ENCODE data around the gene C1orf50.

DNA sequence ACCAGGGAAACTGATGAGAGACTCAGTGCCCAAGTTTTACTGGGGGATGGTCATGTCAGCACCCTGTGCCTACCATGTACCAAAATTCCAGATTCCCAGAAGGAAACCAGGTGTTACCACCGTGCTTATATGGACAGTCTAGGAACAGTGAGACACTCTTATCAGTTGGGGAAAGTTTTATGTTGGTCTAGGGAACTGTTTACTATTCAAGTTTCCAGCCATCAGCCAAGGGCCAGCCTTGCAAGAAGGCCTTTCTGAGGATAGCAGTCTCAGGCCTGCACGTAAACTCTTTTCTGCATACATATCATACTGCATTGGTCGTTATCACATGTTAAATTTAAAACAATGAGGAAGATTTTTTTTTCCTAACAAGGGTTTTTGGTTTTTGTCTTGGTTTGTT, 30.4 kb downstream of the C1orf50 start:
- TF ChIP-seq ZNF223 (tag by site-specific recombination; IDR thresholded peaks at IDR 0.05) = no peak
- TF ChIP-seq ZNF433 (tag by site-specific recombination; IDR thresholded peaks at IDR 0.05; ENCODE audit: low read depth) = no peak
- TF ChIP-seq, protein P1, sequence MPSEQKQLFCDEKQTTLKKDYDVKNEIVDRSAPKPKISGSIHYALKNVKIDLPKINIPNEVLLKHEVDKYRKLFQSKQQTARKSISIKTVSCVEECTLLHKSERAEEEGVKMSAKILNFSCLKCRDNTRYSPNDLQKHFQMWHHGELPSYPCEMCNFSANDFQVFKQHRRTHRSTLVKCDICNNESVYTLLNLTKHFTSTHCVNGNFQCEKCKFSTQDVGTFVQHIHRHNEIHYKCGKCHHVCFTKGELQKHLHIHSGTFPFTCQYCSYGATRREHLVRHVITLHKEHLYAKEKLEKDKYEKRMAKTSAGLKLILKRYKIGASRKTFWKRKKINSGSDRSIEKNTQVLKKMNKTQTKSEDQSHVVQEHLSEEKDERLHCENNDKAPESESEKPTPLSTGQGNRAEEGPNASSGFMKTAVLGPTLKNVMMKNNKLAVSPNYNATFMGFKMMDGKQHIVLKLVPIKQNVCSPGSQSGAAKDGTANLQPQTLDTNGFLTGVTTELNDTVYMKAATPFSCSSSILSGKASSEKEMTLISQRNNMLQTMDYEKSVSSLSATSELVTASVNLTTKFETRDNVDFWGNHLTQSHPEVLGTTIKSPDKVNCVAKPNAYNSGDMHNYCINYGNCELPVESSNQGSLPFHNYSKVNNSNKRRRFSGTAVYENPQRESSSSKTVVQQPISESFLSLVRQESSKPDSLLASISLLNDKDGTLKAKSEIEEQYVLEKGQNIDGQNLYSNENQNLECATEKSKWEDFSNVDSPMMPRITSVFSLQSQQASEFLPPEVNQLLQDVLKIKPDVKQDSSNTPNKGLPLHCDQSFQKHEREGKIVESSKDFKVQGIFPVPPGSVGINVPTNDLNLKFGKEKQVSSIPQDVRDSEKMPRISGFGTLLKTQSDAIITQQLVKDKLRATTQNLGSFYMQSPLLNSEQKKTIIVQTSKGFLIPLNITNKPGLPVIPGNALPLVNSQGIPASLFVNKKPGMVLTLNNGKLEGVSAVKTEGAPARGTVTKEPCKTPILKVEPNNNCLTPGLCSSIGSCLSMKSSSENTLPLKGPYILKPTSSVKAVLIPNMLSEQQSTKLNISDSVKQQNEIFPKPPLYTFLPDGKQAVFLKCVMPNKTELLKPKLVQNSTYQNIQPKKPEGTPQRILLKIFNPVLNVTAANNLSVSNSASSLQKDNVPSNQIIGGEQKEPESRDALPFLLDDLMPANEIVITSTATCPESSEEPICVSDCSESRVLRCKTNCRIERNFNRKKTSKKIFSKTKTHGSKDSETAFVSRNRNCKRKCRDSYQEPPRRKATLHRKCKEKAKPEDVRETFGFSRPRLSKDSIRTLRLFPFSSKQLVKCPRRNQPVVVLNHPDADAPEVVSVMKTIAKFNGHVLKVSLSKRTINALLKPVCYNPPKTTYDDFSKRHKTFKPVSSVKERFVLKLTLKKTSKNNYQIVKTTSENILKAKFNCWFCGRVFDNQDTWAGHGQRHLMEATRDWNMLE (tag by site-specific recombination; conservative IDR thresholded peaks at IDR 0.05; ENCODE audit: low read depth) = no peak
- TF ChIP-seq ZNF23 (tag by site-specific recombination; IDR thresholded peaks at IDR 0.05; ENCODE audit: borderline replicate concordance) = no peak
- TF ChIP-seq TCF7L2 (IDR thresholded peaks at IDR 0.05; ENCODE audit: borderline replicate concordance, low read depth, low read length) = no peak
- TF ChIP-seq SP2 (tag by site-specific recombination; IDR thresholded peaks at IDR 0.05) = no peak
- TF ChIP-seq, protein P2, sequence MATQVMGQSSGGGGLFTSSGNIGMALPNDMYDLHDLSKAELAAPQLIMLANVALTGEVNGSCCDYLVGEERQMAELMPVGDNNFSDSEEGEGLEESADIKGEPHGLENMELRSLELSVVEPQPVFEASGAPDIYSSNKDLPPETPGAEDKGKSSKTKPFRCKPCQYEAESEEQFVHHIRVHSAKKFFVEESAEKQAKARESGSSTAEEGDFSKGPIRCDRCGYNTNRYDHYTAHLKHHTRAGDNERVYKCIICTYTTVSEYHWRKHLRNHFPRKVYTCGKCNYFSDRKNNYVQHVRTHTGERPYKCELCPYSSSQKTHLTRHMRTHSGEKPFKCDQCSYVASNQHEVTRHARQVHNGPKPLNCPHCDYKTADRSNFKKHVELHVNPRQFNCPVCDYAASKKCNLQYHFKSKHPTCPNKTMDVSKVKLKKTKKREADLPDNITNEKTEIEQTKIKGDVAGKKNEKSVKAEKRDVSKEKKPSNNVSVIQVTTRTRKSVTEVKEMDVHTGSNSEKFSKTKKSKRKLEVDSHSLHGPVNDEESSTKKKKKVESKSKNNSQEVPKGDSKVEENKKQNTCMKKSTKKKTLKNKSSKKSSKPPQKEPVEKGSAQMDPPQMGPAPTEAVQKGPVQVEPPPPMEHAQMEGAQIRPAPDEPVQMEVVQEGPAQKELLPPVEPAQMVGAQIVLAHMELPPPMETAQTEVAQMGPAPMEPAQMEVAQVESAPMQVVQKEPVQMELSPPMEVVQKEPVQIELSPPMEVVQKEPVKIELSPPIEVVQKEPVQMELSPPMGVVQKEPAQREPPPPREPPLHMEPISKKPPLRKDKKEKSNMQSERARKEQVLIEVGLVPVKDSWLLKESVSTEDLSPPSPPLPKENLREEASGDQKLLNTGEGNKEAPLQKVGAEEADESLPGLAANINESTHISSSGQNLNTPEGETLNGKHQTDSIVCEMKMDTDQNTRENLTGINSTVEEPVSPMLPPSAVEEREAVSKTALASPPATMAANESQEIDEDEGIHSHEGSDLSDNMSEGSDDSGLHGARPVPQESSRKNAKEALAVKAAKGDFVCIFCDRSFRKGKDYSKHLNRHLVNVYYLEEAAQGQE (tag by site-specific recombination; IDR thresholded peaks at IDR 0.05) = no peak
- TF ChIP-seq, protein P3, sequence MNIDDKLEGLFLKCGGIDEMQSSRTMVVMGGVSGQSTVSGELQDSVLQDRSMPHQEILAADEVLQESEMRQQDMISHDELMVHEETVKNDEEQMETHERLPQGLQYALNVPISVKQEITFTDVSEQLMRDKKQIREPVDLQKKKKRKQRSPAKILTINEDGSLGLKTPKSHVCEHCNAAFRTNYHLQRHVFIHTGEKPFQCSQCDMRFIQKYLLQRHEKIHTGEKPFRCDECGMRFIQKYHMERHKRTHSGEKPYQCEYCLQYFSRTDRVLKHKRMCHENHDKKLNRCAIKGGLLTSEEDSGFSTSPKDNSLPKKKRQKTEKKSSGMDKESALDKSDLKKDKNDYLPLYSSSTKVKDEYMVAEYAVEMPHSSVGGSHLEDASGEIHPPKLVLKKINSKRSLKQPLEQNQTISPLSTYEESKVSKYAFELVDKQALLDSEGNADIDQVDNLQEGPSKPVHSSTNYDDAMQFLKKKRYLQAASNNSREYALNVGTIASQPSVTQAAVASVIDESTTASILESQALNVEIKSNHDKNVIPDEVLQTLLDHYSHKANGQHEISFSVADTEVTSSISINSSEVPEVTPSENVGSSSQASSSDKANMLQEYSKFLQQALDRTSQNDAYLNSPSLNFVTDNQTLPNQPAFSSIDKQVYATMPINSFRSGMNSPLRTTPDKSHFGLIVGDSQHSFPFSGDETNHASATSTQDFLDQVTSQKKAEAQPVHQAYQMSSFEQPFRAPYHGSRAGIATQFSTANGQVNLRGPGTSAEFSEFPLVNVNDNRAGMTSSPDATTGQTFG (tag by site-specific recombination; IDR thresholded peaks at IDR 0.05; ENCODE audit: borderline replicate concordance) = no peak
- TF ChIP-seq, protein P4, sequence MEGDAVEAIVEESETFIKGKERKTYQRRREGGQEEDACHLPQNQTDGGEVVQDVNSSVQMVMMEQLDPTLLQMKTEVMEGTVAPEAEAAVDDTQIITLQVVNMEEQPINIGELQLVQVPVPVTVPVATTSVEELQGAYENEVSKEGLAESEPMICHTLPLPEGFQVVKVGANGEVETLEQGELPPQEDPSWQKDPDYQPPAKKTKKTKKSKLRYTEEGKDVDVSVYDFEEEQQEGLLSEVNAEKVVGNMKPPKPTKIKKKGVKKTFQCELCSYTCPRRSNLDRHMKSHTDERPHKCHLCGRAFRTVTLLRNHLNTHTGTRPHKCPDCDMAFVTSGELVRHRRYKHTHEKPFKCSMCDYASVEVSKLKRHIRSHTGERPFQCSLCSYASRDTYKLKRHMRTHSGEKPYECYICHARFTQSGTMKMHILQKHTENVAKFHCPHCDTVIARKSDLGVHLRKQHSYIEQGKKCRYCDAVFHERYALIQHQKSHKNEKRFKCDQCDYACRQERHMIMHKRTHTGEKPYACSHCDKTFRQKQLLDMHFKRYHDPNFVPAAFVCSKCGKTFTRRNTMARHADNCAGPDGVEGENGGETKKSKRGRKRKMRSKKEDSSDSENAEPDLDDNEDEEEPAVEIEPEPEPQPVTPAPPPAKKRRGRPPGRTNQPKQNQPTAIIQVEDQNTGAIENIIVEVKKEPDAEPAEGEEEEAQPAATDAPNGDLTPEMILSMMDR (tag by site-specific recombination; IDR thresholded peaks at IDR 0.05) = no peak
